Keratinocyte (primary cell): ENCODE data around the gene ATP1B2. TPM values are rescaled to one million over a fixed set of nuclear protein-coding genes. Genes with fewer than 3 reads are reported as not detected.

Experiments used
- DNase-seq: peaks from one replicate; pipeline ENCODE4 v3.0.0-alpha.2; 2011; ENCODE audit warnings: low read depth, missing footprints, low spot score
- FAIRE-seq: peaks from 2 replicates; lab custom pipeline; 2011; peaks lifted over from hg19 to GRCh38; lab: Jason Lieb, UNC
- H2AFZ ChIP-seq: 2 replicates; pipeline ENCODE4 v1.6.0; 2012; ENCODE audit warnings: low read length, control low read depth, inconsistent platforms; ENCODE audit not compliant: control insufficient read depth
- H3K27ac ChIP-seq: 2 replicates; pipeline ENCODE4 v1.5.1; 2011; ENCODE audit warnings: low read length; ENCODE audit not compliant: control insufficient read depth, insufficient read depth
- H3K27me3 ChIP-seq: 3 replicates; pipeline ENCODE4 v1.6.0; 2011; ENCODE audit warnings: low read length; ENCODE audit not compliant: control insufficient read depth, insufficient read depth; ENCODE audit errors: extremely low read depth
- H3K36me3 ChIP-seq, 2 experiments: 2 replicates in 1 of 2; 3 replicates in 1 of 2; pipeline ENCODE4 v1.5.1; 2011; ENCODE audit warnings: low read length in 2 of 2, mild to moderate bottlenecking in 1 of 2; ENCODE audit not compliant: control insufficient read depth in 2 of 2, insufficient read depth in 2 of 2; ENCODE audit errors: extremely low read depth in 1 of 2
- H3K4me1 ChIP-seq: 3 replicates; pipeline ENCODE4 v1.5.1; 2011; ENCODE audit warnings: low read length; ENCODE audit not compliant: control insufficient read depth, insufficient read depth; ENCODE audit errors: extremely low read depth
- H3K4me2 ChIP-seq: 3 replicates; pipeline ENCODE4 v1.6.0; 2011; ENCODE audit warnings: low read depth, low read length; ENCODE audit not compliant: control insufficient read depth, insufficient read depth; ENCODE audit errors: extremely low read depth
- H3K4me3 ChIP-seq, 3 experiments: fragments of 200-600 bp in 1 of 3; sonication (generic) in 1 of 3; 2 replicates in 2 of 3; 3 replicates in 1 of 3; pipeline ENCODE4 v1.5.1; 2011 to 2016; ENCODE audit warnings: low read length in 3 of 3, mild to moderate bottlenecking in 3 of 3, control low read depth in 2 of 3, inconsistent platforms in 1 of 3, low read depth in 1 of 3, mixed read lengths in 1 of 3, mixed run types in 1 of 3, moderate library complexity in 1 of 3; ENCODE audit not compliant: control insufficient read depth in 2 of 3, insufficient read depth in 2 of 3; ENCODE audit errors: extremely low read depth in 1 of 3
- H3K79me2 ChIP-seq: 2 replicates; pipeline ENCODE4 v1.6.0; 2012; ENCODE audit warnings: low read length; ENCODE audit not compliant: control insufficient read depth, insufficient read depth
- H3K9ac ChIP-seq: 3 replicates; pipeline ENCODE4 v1.6.0; 2011; ENCODE audit warnings: low read length; ENCODE audit not compliant: control insufficient read depth, insufficient read depth; ENCODE audit errors: extremely low read depth
- H3K9me1 ChIP-seq: 3 replicates; pipeline ENCODE4 v1.6.0; 2011; ENCODE audit warnings: low read length; ENCODE audit not compliant: control insufficient read depth, insufficient read depth; ENCODE audit errors: extremely low read depth
- H3K9me3 ChIP-seq: 2 replicates; pipeline ENCODE4 v1.5.1; 2012; ENCODE audit warnings: low read depth, low read length; ENCODE audit not compliant: control insufficient read depth
- H4K20me1 ChIP-seq: 3 replicates; pipeline ENCODE4 v1.6.0; 2011; ENCODE audit warnings: low read length; ENCODE audit not compliant: control insufficient read depth, insufficient read depth; ENCODE audit errors: extremely low read depth
- CTCF ChIP-seq, 3 experiments: IDR thresholded peaks in 1 of 3; conservative IDR thresholded peaks in 1 of 3; optimal IDR thresholded peaks in 1 of 3; 2 replicates in 2 of 3; 3 replicates in 1 of 3; pipeline versions ENCODE3 to v1.5.1; 2011; ENCODE audit warnings: low read length in 3 of 3, mild to moderate bottlenecking in 3 of 3, moderate library complexity in 2 of 3, control low read depth in 1 of 3, inconsistent platforms in 1 of 3; ENCODE audit not compliant: insufficient read depth in 2 of 3; ENCODE audit errors: extremely low read depth in 1 of 3
- EZH2 ChIP-seq: IDR thresholded peaks from one replicate; pipeline ENCODE4 v1.6.1; 2012; ENCODE audit warnings: inconsistent platforms, mild to moderate bottlenecking, low read length, moderate library complexity
- dilution Hi-C: fragments of 300-500 bp; cut with MboI; formaldehyde crosslinking; loops from one replicate; pipeline ENCODE4 v1.7.0; 2020; ENCODE audit warnings: low sequenced_read_pairs; ENCODE audit not compliant: extremely low pct_ligation_motif_present
- polyA plus RNA-seq, 5 experiments: library from polyadenylated mRNA; depleted of rRNA in 3 of 5; stranded (reverse) in 3 of 5; stranded (forward) in 1 of 5; unstranded in 1 of 5; fragments of >200 nt; gene quantifications; 1 replicate in 1 of 5; 2 replicates in 3 of 5; 3 replicates in 1 of 5; pipeline versions ENCODE4 v1.2.1 to v1.2.3, GENCODE V29; 2011 to 2012; ENCODE audit warnings: missing spikeins in 2 of 5, low read depth in 1 of 5, low replicate concordance in 1 of 5

The ATP1B2 gene
- polyA plus RNA-seq, 1 donor (not counting 4 experiments of a cell fraction or from before 2014, with no cell fraction given), result not detected

- H3K9me1 ChIP-seq, result no peaks in the 10 kb centered on the region
- H3K4me3 ChIP-seq, result peak overlapping the region in 2 of 3 experiments; percentile 2
Measured at GRCh38 chr17:7612294-7612640, 38.5 kb upstream of the ATP1B2 start.

GRCh38 chr17:7613769-7614424 is 36.8 kb upstream of the ATP1B2 start:
- peak overlapping the region; percentile 61 to 88 (median 81) for H3K4me3 ChIP-seq
- peak overlapping the region; percentile 99 for H3K4me2 ChIP-seq
- peak overlapping the region; percentile 25 for H2AFZ ChIP-seq
- no peak for DNase-seq
- no peaks in the 10 kb centered on the region for H3K9me1 ChIP-seq
- TF ChIP-seq EZH2, result no peak
- TF ChIP-seq CTCF (optimal IDR thresholded peaks at IDR 0.05 in 1 of 3, IDR thresholded peaks at IDR 0.05 in 1 of 3, conservative IDR thresholded peaks at IDR 0.05 in 1 of 3; ENCODE audit: extremely low read depth in 1 of 3, insufficient read depth in 2 of 3, low read length in 3 of 3), result peak in 1 of 3 experiments; percentile 43
- peaks cover 3% of the 10 kb centered on the region for H4K20me1 ChIP-seq
- H3K27ac ChIP-seq, result peak overlapping the region; percentile 87
- H3K9me3 ChIP-seq, result no peaks in the 10 kb centered on the region
- H3K79me2 ChIP-seq, result peaks cover 53% of the 10 kb centered on the region
- H3K9ac ChIP-seq, result peak overlapping the region; percentile 87
- H3K27me3 ChIP-seq, result no peaks in the 10 kb centered on the region
- H3K36me3 ChIP-seq, result peaks cover 0 to 9% of the 10 kb centered on the region in 2 experiments
- peaks cover 20% of the 10 kb centered on the region for H3K4me1 ChIP-seq
- peak; percentile 67 for FAIRE-seq
- dilution Hi-C loops, result no loop called here

More at GRCh38 chr17:7612294-7612640, 38.5 kb upstream of the ATP1B2 start:
- Histone ChIP-seq H2AFZ (no peak overlapping the region), H4K20me1 (peaks cover 3% of the 10 kb centered on the region), H3K9ac (no peak overlapping the region), H3K9me3 (no peaks in the 10 kb centered on the region), H3K27ac (no peak overlapping the region), H3K4me1 (peaks cover 20% of the 10 kb centered on the region), H3K27me3 (no peaks in the 10 kb centered on the region), H3K4me2 (peak overlapping the region; percentile 4), H3K79me2 (peaks cover 66% of the 10 kb centered on the region), H3K36me3 (peaks cover 0 to 9% of the 10 kb centered on the region in 2 experiments)
- DNase-seq (no peak), FAIRE-seq (no peak)
- no peak for TF ChIP-seq EZH2
- dilution Hi-C loops, result no loop called here
